ENCODE data around the gene RAB5A.
A peak's percentile ranks its signal among the peaks of the same experiment; 100 is the strongest.
"Not testable (repeated sequence)": the region's sequence is repeated elsewhere in the genome, so short reads cannot be mapped to it uniquely, and the experiment has no call there.

RAB5A gene

DNA sequence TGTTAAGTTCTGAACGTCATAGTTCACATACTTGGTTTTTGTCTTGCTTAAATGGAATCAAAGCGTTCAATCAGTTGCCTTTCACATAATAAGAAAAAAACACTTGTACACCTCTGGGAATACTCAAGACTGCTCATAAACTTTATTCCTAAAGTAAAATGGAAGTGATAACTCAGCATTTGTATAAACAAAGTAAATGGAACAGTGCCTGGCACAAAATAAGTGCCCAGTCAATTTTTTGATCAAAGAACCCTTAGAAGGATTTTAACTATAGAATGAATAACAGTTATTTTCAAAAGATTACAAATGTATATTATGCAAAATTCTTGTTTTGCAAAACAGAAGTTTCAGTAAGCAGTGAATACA, 1.3 kb downstream of the RAB5A start:
- no peak for DNase-seq

GRCh38 chr3:19950316-19950715, 3.4 kb downstream of the RAB5A start:
- DNase-seq, result no peak

DNA sequence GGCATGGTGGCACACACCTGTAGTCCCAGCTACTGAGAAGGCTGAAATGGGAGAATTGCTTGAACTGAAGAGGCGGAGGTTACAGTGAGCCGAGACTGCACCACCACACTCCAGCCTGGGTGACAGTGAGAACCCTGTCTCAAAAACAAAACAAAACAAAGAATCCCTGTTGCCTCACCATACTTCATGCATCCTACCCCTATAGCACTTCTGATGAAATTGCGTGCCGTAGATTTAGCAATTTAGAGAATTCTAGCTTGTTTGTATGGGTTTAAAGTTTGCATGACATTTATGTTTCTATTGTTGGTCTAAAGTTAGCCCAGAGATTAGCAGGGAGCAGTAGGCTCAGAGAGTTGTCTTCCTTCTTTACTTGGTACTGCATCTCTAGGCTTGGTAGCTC, 7.8 kb downstream of the RAB5A start:
- no peak for DNase-seq

DNA sequence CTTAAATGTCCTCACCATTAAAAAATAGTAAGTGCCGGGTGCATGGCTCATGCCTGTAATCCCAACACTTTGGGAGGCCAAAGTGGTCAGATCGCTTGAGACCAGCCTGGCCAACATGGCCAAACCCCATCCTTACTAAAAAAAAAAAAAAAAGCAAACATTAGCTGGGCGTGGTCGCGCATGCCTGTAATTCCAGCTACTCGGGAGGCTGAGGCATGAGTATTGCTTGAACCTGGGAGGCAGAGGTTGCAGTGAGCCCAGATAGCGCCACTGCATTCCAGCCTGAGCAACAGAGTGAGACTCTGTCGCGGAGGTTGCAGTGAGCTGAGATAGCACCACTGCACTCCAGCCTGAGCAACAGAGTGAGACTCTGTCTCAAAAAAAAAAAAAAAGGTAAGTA, 10.5 kb downstream of the RAB5A start:
- not testable (repeated sequence) for DNase-seq

DNA sequence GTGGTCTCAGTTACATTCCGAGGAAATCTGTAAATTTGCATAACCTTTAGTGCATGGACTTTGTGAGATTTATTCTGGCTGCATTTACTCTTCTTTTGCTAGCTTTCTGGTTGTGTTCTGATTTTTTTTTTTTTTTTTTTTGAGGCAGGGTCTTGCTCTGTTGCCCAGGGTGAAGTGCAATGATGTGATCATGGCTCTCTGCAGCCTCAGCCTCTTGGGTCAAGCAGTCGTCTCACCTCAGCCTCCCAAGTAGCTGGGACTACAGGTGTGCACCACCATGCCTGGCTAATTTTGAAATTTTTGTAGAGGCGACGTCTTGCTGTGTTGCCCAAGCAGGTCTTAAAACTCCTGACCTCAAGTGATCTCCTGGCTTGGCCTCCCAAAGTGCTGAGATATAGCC, 12.6 kb downstream of the RAB5A start:
- no peak for DNase-seq

DNA sequence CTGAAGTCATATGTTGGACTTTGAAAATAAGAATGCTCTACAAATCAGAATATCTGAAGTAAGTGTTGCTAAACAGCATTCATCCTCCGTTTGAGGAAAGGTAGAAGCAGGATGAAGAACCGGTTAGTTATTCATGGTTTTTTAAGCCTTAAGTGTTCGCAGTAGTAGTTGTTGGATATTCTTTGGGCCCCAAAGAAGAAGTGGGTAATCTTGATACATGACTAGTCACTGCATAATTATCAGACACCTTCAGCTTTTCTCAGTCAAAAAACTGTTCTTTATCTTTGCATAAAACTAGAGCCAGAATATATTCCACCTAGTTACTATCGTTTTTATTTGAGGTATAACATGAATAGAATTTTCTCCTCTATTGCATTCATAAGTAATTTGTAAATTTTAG, 13.8 kb downstream of the RAB5A start:
- peak; percentile 32 for DNase-seq

GRCh38 chr3:19961960-19962359, 15.1 kb downstream of the RAB5A start:
- no peak for DNase-seq

GRCh38 chr3:19967208-19967607, 20.3 kb downstream of the RAB5A start:
- DNase-seq, result no peak

- peak; percentile 14 for DNase-seq
These were observed 20.9 kb downstream of the RAB5A start for GRCh38 chr3:19967812-19968211.

GRCh38 chr3:19970327-19970726, 23.4 kb downstream of the RAB5A start:
- no peak for DNase-seq

GRCh38 chr3:19972054-19972453, 25.2 kb downstream of the RAB5A start:
- DNase-seq, result no peak

DNA sequence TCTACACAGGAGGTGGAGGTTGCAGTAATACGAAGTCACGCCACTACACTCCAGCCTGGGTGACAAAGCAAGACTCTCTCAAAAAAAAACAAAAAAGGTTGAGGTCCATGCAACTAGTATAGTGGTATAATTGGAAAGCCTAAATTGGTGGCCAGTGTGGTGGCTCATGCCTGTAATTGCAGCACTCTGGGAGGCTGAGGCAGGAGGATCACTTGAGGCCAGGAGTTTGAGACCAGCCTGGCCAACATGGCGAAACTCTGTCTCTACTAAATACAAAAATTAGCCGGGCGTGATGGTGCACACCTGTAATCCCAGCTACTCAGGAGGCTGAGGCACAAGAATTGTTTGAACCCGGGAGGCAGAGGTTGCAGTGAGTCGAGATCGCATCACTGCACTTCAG, 42.0 kb downstream of the RAB5A start:
- not testable (repeated sequence) for DNase-seq

- no peak for DNase-seq
These were observed 47.9 kb downstream of the RAB5A start for GRCh38 chr3:19994796-19995195.

GRCh38 chr3:19997502-19997901, 50.6 kb downstream of the RAB5A start:
- no peak for DNase-seq

DNA sequence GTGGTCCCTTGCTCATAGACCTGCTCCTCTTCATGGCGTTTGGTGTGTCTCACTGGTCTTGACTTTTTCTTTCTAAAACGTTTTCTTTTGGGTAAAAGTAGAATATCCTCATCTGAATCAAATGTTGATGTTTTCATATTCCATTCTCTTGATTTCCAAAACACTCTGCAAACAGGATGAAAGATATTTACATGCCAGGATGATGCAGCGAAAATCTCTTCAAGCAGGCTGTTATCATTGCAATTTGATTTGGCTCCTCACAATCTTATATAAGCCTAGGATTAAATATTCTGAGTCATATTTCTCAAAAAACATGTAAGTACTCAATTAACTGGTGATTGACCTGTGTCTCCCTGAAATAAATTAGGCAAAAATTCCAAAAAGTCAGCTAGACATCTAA, 55.0 kb downstream of the RAB5A start:
- DNase-seq, result no peak

- DNase-seq, result no peak
These were observed 61.1 kb downstream of the RAB5A start for GRCh38 chr3:20007960-20008359.

DNA sequence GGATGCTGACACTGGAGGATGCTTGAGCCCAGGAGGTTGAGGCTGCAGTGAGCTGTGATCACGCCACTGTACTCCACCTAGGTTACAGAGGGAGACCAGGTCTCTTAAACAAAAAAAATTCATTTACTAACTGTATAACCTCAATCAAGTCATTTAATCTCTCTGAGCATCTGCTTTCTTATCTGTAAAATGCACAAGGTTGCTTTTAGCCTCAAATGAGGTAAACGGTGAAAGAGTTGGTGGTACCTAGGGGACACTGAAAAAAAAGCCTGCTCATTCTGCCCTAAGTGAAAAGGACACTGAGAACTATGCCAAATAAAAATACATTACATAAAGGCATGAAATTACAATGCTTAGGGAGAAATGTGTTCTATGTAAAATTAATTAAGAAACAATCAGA, 61.7 kb downstream of the RAB5A start:
- DNase-seq, result no peak

DNA sequence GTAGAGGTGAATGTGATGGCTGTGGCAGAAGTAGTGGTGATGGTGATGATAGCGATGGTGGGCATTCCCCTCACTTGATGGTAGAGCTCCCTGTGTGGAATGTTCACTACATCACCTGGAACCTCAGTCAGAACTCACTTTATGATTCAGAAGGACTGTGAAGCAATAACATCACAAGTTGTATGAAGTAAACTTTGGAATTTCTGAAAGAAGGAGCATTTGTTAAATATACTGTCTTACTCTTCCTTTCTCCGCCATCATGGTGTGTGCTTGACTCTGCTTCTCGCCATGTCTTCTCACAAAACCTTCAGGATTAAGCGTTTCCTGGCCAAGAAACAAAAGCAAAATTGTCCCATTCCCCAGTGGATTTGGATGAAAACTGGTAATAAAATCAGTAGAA, 65.3 kb downstream of the RAB5A start, which contains the start of gene PP2D1:
TSS of gene PP2D1 (minus strand) at position 101 of the 400 bp plus-strand sequence. CDS start 192 bp downstream, outside the sequence.
- no peak for DNase-seq

- no peak for DNase-seq
These were observed 66.5 kb downstream of the RAB5A start for GRCh38 chr3:20013396-20013795.

GRCh38 chr3:20015525-20015924, 68.6 kb downstream of the RAB5A start:
- DNase-seq, result peak; percentile 82

- DNase-seq, result not testable (repeated sequence)
These were observed 69.2 kb downstream of the RAB5A start for GRCh38 chr3:20016076-20016475.

- DNase-seq, result peak; percentile 96
These were observed 76.2 kb downstream of the RAB5A start for GRCh38 chr3:20022954-20023622.

DNA sequence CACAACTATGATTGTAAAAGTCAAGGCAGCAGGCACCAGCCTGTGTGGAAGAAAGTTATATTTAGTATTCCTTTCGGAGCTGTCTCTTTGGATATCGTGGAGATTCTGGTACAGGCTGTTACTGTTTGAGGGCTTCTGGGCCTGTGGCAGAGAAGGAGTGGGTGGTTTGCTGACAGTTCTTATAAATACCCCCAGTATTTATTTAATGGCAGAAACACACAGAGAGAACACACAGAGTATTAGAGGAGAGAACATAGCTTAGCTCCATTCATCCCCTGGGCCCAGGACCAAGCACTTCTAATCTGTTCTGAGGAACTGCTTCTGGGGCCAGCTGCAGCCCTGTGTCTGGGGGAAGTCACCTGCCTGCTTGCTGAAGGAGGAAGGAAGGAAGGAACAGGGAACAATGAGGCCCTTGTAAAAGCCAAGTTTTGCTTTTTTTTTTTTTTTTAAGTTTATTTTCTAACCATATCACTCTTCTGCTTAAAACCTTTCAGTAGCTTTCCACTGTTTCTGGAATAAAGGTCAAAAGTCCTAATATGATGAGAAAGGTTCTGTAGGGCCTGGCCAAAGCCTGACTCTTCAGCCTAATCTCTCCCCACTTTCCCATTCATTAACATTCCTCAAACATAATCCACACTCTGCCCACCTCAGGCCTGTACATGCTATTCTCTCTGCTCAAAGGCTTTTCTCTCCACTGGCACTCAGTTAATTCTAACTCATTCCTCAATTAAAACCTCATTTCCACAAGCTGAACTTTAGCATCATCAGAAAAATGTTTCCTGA, 76.9 kb downstream of the RAB5A start:
- DNase-seq, result peak; percentile 75

DNA sequence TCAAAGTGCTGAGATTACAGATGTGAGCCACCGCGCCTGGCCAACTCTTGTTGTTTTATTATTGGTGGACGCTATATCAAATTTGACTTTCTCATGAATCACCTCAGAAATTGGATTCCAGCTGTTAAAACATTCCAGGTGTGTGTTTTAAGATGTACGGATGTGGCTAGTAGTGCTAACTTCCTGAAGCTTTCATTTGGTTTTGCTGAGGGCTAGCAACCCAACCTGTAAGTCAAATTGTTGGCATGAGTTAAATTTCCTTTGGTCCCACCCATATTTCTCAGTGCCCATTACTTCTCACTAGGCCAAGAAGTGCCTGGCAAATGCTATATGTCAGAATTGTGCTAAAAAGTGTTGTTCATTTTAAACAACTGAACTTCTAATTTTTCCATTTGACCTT, 80.2 kb downstream of the RAB5A start:
- DNase-seq, result no peak

DNA sequence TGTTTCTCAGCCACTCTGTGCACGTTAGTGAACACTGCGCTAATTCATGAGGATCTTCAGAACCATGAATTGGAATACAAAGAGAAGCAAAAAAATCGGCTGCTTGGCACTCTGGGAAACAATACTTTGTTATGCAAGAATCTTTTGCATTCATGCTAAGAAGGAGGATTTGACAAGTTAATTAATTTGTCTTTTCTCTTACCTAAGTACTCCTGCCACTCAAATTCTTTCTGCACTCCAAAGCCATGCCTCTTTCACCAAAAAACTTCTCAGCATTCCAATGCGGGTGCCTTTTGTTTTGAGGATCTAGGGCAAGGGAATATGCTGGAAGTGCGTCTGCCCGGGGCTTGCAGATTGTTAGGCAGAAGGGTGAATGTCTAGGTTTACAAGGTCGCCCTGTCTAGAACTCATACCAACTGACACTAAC, 82.0 kb downstream of the RAB5A start:
- DNase-seq, result no peak
